AG04449 (cell line): Measurements from ENCODE around the gene NAPA.

Source experiments
- CTCF ChIA-PET: fragments of 350-600 bp; formaldehyde crosslinking; extraction: SDS; loops from one replicate; lab custom pipeline; 2021; ENCODE audit warnings: antibody characterized with exemption; lab: Yijun Ruan, JAX
- POLR2A ChIA-PET: fragments of 400-600, 350-600 bp; formaldehyde crosslinking; extraction: SDS; loops from one replicate; lab custom pipeline; 2020; ENCODE audit warnings: antibody characterized with exemption, inconsistent platforms; lab: Yijun Ruan, JAX
- DNase-seq: peaks from one replicate; pipeline ENCODE4 v3.0.0-alpha.2; 2010; ENCODE audit warnings: low read depth, low spot score
- H3K4me3 ChIP-seq: 2 replicates; pipeline ENCODE4 v1.5.1; 2011; ENCODE audit warnings: low read depth, mild to moderate bottlenecking, control low read depth, low read length
- TF ChIP-seq, protein P1 (sequence below): IDR thresholded peaks from one replicate; pipeline ENCODE4 v1.5.1; 2011; ENCODE audit warnings: mild to moderate bottlenecking, moderate library complexity, low read length, control low read depth, inconsistent platforms; ENCODE audit not compliant: insufficient read depth; ENCODE audit errors: missing control alignments

Gene NAPA

DNA sequence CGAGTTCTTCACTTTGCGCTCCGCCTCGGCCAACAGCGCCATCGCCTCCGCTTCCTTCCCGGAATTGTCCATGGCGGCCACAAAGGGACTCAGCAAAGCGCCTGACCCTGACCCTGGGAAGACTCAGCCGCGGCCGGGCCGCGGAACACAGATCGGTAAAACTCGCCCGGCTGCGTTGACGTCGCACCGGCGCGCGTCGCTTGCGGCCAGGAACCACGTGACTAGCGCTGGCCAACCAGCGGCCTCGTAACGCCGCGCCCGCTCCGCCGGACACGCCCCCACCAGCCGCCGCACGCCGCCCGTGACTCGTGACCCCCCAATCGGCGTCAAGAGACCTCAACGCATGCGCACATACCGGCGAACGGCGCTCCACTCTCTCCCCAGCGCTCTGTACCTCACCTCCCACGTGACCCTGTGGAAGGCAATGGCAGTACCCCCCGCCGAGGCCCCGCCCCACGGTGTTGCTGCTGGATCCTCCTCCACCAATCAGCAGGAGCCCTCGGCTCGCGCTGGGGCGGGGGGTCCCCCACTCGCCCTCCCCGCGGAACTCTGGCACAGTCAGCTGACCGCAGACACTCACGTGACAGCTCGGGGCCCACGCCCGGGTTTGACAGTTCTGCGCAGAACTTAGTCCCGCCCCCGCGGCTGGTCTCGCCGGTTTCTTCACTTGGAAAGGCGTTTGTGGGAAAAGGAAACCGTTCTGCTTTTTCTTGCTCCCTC lies at the start of gene NAPA:
Gene NAPA (minus strand): TSS at position 195 of the 720 bp plus-strand sequence. CDS start 123 bp downstream, at position 72.
- POLR2A ChIA-PET, result interaction anchor here (0.7 to 1.0 kb wide), 2 partner anchors 19 to 329 kb away, joined by 3 read pairs; no protein-coding TSS in a partner anchor
- peak within 1 kb of the TSS; percentile 100 for H3K4me3 ChIP-seq
- TF ChIP-seq, protein P1, sequence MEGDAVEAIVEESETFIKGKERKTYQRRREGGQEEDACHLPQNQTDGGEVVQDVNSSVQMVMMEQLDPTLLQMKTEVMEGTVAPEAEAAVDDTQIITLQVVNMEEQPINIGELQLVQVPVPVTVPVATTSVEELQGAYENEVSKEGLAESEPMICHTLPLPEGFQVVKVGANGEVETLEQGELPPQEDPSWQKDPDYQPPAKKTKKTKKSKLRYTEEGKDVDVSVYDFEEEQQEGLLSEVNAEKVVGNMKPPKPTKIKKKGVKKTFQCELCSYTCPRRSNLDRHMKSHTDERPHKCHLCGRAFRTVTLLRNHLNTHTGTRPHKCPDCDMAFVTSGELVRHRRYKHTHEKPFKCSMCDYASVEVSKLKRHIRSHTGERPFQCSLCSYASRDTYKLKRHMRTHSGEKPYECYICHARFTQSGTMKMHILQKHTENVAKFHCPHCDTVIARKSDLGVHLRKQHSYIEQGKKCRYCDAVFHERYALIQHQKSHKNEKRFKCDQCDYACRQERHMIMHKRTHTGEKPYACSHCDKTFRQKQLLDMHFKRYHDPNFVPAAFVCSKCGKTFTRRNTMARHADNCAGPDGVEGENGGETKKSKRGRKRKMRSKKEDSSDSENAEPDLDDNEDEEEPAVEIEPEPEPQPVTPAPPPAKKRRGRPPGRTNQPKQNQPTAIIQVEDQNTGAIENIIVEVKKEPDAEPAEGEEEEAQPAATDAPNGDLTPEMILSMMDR, result peak; percentile 82
- CTCF ChIA-PET, result interaction anchor here (0.6 to 3.1 kb wide), 48 partner anchors 10 to 218 kb away, joined by 3 to 33 read pairs (median 6); partner anchors contain the start of genes EHD2 and KPTN
- peak; percentile 98 for DNase-seq

DNA sequence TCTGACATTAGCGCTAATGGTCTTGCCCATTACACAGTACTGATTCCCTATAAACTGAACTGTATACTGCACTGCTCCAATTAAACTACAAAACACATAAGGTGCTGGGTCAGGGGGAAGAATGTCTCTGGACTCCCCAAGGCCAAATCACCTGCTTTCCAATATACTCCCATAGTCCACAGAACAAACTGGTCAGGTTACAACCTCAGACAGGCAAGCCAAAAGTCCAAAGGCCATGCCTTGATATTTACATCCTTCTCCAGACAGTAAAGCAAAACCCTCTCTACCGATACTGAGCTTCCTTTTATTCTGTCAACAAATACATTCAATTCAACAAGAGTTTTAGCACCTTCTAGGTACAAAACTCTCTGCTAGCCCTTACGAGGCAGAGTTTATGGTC lies 49.2 kb upstream of the NAPA start:
- TF ChIP-seq, protein P1, result no peak
- ChIA-PET CTCF (no interaction called here), POLR2A (no interaction called here)
- no peak for DNase-seq
- H3K4me3 ChIP-seq, result no peak overlapping the region

DNA sequence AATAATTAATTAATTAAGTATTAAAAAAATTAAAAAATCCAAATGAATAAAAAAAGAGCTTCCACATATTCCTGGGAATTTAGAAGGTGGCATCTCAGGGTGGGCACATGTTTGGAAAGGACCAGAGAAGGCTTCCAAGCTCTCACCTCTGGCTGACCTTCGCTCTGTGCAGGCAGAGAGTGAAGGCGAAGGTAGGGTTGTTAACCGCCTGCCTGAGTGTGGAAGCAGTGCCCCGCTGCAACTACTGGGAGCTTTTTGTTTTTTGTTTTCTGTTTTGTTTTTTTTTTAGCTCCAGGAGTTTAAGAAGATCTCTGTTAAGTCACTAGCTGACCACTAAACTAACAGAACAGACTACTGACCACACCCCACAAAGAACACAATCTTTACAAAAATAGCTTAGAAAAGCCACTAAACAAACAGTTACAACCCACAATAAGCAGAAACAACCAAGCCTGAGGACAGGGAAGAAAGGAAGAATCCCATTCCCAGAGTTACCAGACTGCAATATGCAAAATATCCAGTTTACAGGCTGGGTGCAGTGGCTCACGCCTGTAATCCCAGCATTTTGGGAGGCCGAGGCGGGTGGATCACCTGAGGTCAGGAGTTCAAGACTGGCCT lies 46.7 kb upstream of the NAPA start:
- POLR2A ChIA-PET, result no interaction called here
- DNase-seq, result no peak
- no peak overlapping the region for H3K4me3 ChIP-seq
- TF ChIP-seq, protein P1, result no peak
- CTCF ChIA-PET, result interaction anchor here (0.9 to 1.8 kb wide), 4 partner anchors 11 to 151 kb away, joined by 3 to 5 read pairs (median 3); no protein-coding TSS in a partner anchor

DNA sequence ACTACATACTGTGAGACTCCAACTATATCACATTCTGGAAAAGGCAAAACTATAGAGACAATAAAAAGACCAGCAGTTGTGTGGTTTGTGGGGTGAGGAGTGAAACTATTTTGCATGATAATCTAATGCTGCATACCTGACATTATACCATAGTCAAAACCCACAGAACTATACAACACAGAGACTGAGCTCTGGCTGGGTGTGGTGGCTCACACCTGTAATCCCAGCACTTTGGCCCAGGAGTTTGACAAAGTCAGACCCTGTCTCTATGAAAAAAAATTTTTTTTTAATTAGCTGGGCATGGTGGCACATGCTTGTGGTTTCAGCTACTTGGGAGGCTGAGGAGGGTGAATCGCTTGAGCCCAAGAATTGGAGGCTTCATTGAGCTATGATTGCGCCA lies 46.1 kb upstream of the NAPA start:
- DNase-seq, result no peak
- H3K4me3 ChIP-seq, result no peak overlapping the region
- ChIA-PET POLR2A (no interaction called here), CTCF (interaction anchor here (0.9 to 1.8 kb wide), 3 partner anchors 10 to 125 kb away, joined by 3 to 5 read pairs (median 3); no protein-coding TSS in a partner anchor)
- TF ChIP-seq, protein P1, result no peak

DNA sequence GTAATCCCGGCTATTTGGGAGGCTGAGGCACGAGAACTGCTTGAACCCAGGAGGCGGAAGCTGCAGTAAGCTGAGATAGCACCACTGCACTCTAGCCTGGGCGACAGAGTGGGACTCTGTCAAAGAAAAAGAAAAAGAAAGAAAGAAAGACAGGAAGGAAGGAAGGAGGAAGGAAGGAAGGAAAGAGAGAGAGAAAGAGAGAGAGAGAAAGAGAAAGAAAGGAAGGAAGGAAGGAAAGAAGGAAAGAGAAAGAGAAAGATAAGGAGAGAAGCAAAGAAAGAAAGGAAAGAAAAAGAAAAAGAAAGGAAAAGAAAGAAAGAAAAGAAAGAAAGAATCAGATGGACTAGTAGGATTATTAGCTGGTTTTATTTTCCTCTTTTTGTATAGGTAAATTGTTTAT lies 35.3 kb upstream of the NAPA start:
- ChIA-PET POLR2A (no interaction called here), CTCF (interaction anchor here (0.6 to 2.0 kb wide), 4 partner anchors 11 to 153 kb away, joined by 3 to 8 read pairs (median 4); no protein-coding TSS in a partner anchor)
- H3K4me3 ChIP-seq, result no peak overlapping the region
- TF ChIP-seq, protein P1, result no peak
- no peak for DNase-seq
